Liver (tissue), 9 donors: Measurements from ENCODE around the gene KDM2B. TPM values are rescaled to one million over a fixed set of nuclear protein-coding genes. Genes with fewer than 3 reads are reported as not detected.

Experiments used
- DNase-seq: peaks from one replicate; pipeline ENCODE4 v3.0.0-alpha.2; 2017; ENCODE audit warnings: low spot score
- H3K27ac ChIP-seq, 2 donors: one replicate each; pipeline ENCODE4 v1.7.0; 2013; ENCODE audit warnings: inconsistent platforms in 2 of 2, low read length in 2 of 2, control low read depth in 1 of 2, low read depth in 1 of 2, mild to moderate bottlenecking in 1 of 2
- H3K27me3 ChIP-seq, 4 donors: one replicate each; pipeline versions ENCODE4 v1.6.1 to v1.7.0; 2013; ENCODE audit warnings: low read length in 3 of 4, inconsistent platforms in 1 of 4, mild to moderate bottlenecking in 1 of 4, moderate library complexity in 1 of 4; ENCODE audit not compliant: control insufficient read depth in 4 of 4, insufficient read depth in 4 of 4
- H3K36me3 ChIP-seq, 4 donors: one replicate each; pipeline versions ENCODE4 v1.6.1 to v1.7.0; 2013; ENCODE audit warnings: low read length in 3 of 4, mild to moderate bottlenecking in 3 of 4, low read depth in 1 of 4, moderate library complexity in 1 of 4; ENCODE audit not compliant: control insufficient read depth in 4 of 4, insufficient read depth in 3 of 4
- H3K4me1 ChIP-seq, 4 donors: one replicate each; pipeline versions ENCODE4 v1.6.1 to v1.7.0; 2013; ENCODE audit warnings: low read length in 3 of 4, mild to moderate bottlenecking in 3 of 4, moderate library complexity in 1 of 4; ENCODE audit not compliant: control insufficient read depth in 4 of 4, insufficient read depth in 4 of 4
- H3K4me3 ChIP-seq, 3 donors: one replicate each; pipeline versions ENCODE4 v1.6.1 to v1.7.0; 2013; ENCODE audit warnings: low read length in 3 of 3, control low read depth in 1 of 3, low read depth in 1 of 3, mild to moderate bottlenecking in 1 of 3
- H3K9ac ChIP-seq, 2 donors: one replicate each; pipeline ENCODE4 v1.7.0; 2013; ENCODE audit warnings: low read length in 2 of 2, mild to moderate bottlenecking in 2 of 2, moderate library complexity in 2 of 2, control low read depth in 1 of 2, low read depth in 1 of 2
- H3K9me3 ChIP-seq, 4 donors: one replicate each; pipeline versions ENCODE4 v1.6.1 to v1.7.0; 2013; ENCODE audit warnings: low read length in 3 of 4; ENCODE audit not compliant: control insufficient read depth in 4 of 4
- EGR1 ChIP-seq, 2 donors: IDR thresholded peaks; 2 replicates each; pipeline ENCODE4 v1.6.1; 2016 to 2018; ENCODE audit warnings: antibody characterized with exemption in 2 of 2, low read depth in 2 of 2
- FOXA1 ChIP-seq: IDR thresholded peaks from 2 replicates; pipeline ENCODE4 v1.6.1; 2016; ENCODE audit warnings: antibody characterized with exemption
- FOXA2 ChIP-seq: IDR thresholded peaks from 2 replicates; pipeline ENCODE4 v1.6.1; 2016; ENCODE audit warnings: antibody characterized with exemption
- GABPA ChIP-seq, 2 donors: IDR thresholded peaks in 1 of 2; conservative IDR thresholded peaks in 1 of 2; 2 replicates each; pipeline ENCODE4 v1.6.1; 2016; ENCODE audit warnings: antibody characterized with exemption in 2 of 2, mild to moderate bottlenecking in 1 of 2, moderate library complexity in 1 of 2
- HNF4A ChIP-seq, 2 donors: conservative IDR thresholded peaks; 2 replicates each; pipeline ENCODE4 v1.6.1; 2016; ENCODE audit warnings: antibody characterized with exemption in 2 of 2, mild to moderate bottlenecking in 2 of 2
- HNF4G ChIP-seq: IDR thresholded peaks from 2 replicates; pipeline ENCODE4 v1.6.1; 2016; ENCODE audit warnings: antibody characterized with exemption
- JUND ChIP-seq, 2 donors: IDR thresholded peaks; 2 replicates each; pipeline ENCODE4 v1.6.1; 2016; ENCODE audit warnings: antibody characterized with exemption in 2 of 2
- NR2F2 ChIP-seq: IDR thresholded peaks from 2 replicates; pipeline ENCODE4 v1.6.1; 2016; ENCODE audit warnings: antibody characterized with exemption
- RAD21 ChIP-seq, 2 donors: IDR thresholded peaks; 2 replicates each; pipeline ENCODE4 v1.6.1; 2016; ENCODE audit warnings: antibody characterized with exemption in 2 of 2, mild to moderate bottlenecking in 2 of 2
- RXRA ChIP-seq, 2 donors: IDR thresholded peaks; 2 replicates each; pipeline ENCODE4 v1.6.1; 2017 to 2018; ENCODE audit warnings: antibody characterized with exemption in 2 of 2, mild to moderate bottlenecking in 1 of 2
- SP1 ChIP-seq: IDR thresholded peaks from 2 replicates; pipeline ENCODE4 v1.6.1; 2018; ENCODE audit warnings: antibody characterized with exemption, mild to moderate bottlenecking
- TAF1 ChIP-seq: conservative IDR thresholded peaks from 2 replicates; pipeline ENCODE4 v1.6.1; 2016; ENCODE audit warnings: antibody characterized with exemption, mild to moderate bottlenecking
- YY1 ChIP-seq: IDR thresholded peaks from 2 replicates; pipeline ENCODE4 v1.6.1; 2016; ENCODE audit warnings: antibody characterized with exemption, mild to moderate bottlenecking
- WGBS: extraction: QIAGEN DNeasy Blood & Tissue Kit; methylation state at CpG from one replicate; pipeline ENCODE4 v1.1.7; 2013; 5-methylcytosine and 5-hydroxymethylcytosine counted together
- polyA plus RNA-seq, 2 donors: library from polyadenylated mRNA; stranded (reverse) in 1 of 2; unstranded in 1 of 2; fragments of 200-250 nt in 1 of 2; fragments of >200 nt in 1 of 2; fragmentation: Nextera tagmentation in 1 of 2; extraction: Ambion mirVana in 1 of 2; gene quantifications; one replicate each; pipeline versions ENCODE4 v1.2.1 to v1.2.3, GENCODE V29; 2013 to 2015
- total RNA-seq, 2 donors: library from RNA; depleted of rRNA; stranded (reverse); fragments of >200 nt; gene quantifications; one replicate each; pipeline ENCODE4 v1.2.3, GENCODE V29; 2014
- TF ChIP-seq, protein P1 (sequence below): IDR thresholded peaks from 2 replicates; pipeline ENCODE4 v1.6.1; 2016; ENCODE audit warnings: antibody characterized with exemption, mild to moderate bottlenecking
- TF ChIP-seq, protein P2 (sequence below): IDR thresholded peaks from 2 replicates; pipeline ENCODE4 v1.6.1; 2016; ENCODE audit warnings: antibody characterized with exemption
- TF ChIP-seq, protein P3 (sequence below): IDR thresholded peaks from 2 replicates; pipeline ENCODE4 v1.6.1; 2016; ENCODE audit warnings: antibody characterized with exemption
- TF ChIP-seq, protein P4 (sequence below): IDR thresholded peaks from 2 replicates; pipeline ENCODE4 v1.6.1; 2016; ENCODE audit warnings: antibody characterized with exemption
- TF ChIP-seq, protein P5 (sequence below): fragments of 150-350 bp; IDR thresholded peaks from 2 replicates; pipeline ENCODE4 v1.5.1; 2017; ENCODE audit warnings: improper control_type of control experiment, low read depth, low read length; ENCODE audit not compliant: missing input control
- donor health status: healthy.
- donor health status: healthy.
- donor health status: healthy.
- donor health status: healthy.
- donor health status: healthy.

The KDM2B gene
- total and polyA plus RNA-seq, 4 donors = 7.0 to 34.2 (median 10.6) TPM

DNA sequence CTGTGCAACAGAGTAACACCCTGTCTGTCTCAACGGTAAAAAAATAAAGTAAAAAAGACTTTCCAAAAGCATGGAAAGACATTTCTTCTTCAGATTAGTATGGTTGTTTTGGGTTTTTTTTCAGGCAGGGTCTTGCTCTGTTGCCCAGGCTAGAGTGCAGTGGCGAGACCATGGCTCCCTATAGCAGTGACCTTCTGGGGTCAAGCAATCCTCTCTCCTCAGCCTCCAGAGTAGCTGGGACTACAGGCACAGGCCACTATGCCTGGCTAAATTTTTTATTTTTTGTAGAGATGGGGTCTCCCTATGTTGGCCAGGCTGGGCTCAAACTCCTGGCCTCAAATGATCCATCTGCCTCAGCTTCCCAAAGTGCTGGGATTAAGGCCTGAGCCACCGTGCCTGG is 72.8 kb downstream of the KDM2B start:
- no peak for DNase-seq
- Histone ChIP-seq H3K4me3 (no peak overlapping the region), H3K9me3 (no peaks in the 10 kb centered on the region), H3K27ac (no peak overlapping the region), H3K36me3 (peaks cover 0 to 30% (median 7%) of the 10 kb centered on the region in 4 donors), H3K27me3 (no peaks in the 10 kb centered on the region), H3K4me1 (peaks cover 0 to 7% (median 2%) of the 10 kb centered on the region in 4 donors), H3K9ac (no peak overlapping the region)
- no peak for TF ChIP-seq RAD21 (IDR thresholded peaks at IDR 0.05)
- TF ChIP-seq, protein P1, sequence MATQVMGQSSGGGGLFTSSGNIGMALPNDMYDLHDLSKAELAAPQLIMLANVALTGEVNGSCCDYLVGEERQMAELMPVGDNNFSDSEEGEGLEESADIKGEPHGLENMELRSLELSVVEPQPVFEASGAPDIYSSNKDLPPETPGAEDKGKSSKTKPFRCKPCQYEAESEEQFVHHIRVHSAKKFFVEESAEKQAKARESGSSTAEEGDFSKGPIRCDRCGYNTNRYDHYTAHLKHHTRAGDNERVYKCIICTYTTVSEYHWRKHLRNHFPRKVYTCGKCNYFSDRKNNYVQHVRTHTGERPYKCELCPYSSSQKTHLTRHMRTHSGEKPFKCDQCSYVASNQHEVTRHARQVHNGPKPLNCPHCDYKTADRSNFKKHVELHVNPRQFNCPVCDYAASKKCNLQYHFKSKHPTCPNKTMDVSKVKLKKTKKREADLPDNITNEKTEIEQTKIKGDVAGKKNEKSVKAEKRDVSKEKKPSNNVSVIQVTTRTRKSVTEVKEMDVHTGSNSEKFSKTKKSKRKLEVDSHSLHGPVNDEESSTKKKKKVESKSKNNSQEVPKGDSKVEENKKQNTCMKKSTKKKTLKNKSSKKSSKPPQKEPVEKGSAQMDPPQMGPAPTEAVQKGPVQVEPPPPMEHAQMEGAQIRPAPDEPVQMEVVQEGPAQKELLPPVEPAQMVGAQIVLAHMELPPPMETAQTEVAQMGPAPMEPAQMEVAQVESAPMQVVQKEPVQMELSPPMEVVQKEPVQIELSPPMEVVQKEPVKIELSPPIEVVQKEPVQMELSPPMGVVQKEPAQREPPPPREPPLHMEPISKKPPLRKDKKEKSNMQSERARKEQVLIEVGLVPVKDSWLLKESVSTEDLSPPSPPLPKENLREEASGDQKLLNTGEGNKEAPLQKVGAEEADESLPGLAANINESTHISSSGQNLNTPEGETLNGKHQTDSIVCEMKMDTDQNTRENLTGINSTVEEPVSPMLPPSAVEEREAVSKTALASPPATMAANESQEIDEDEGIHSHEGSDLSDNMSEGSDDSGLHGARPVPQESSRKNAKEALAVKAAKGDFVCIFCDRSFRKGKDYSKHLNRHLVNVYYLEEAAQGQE = no peak
- no peak for TF ChIP-seq JUND (IDR thresholded peaks at IDR 0.05)
- TF ChIP-seq EGR1 (IDR thresholded peaks at IDR 0.05; ENCODE audit: low read depth in 2 of 2) = no peak
- no peak for TF ChIP-seq SP1
- no peak for TF ChIP-seq FOXA2
- TF ChIP-seq, protein P2, sequence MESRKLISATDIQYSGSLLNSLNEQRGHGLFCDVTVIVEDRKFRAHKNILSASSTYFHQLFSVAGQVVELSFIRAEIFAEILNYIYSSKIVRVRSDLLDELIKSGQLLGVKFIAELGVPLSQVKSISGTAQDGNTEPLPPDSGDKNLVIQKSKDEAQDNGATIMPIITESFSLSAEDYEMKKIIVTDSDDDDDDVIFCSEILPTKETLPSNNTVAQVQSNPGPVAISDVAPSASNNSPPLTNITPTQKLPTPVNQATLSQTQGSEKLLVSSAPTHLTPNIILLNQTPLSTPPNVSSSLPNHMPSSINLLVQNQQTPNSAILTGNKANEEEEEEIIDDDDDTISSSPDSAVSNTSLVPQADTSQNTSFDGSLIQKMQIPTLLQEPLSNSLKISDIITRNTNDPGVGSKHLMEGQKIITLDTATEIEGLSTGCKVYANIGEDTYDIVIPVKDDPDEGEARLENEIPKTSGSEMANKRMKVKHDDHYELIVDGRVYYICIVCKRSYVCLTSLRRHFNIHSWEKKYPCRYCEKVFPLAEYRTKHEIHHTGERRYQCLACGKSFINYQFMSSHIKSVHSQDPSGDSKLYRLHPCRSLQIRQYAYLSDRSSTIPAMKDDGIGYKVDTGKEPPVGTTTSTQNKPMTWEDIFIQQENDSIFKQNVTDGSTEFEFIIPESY = no peak
- no peak for TF ChIP-seq TAF1
- TF ChIP-seq HNF4A (conservative IDR thresholded peaks at IDR 0.05) = no peak
- no peak for TF ChIP-seq FOXA1
- TF ChIP-seq, protein P3, sequence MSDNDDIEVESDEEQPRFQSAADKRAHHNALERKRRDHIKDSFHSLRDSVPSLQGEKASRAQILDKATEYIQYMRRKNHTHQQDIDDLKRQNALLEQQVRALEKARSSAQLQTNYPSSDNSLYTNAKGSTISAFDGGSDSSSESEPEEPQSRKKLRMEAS = no peak
- no peak for TF ChIP-seq GABPA (IDR thresholded peaks at IDR 0.05 in 1 of 2, conservative IDR thresholded peaks at IDR 0.05 in 1 of 2)
- no peak for TF ChIP-seq RXRA (IDR thresholded peaks at IDR 0.05)
- no peak for TF ChIP-seq YY1
- TF ChIP-seq NR2F2 = no peak
- TF ChIP-seq, protein P4, sequence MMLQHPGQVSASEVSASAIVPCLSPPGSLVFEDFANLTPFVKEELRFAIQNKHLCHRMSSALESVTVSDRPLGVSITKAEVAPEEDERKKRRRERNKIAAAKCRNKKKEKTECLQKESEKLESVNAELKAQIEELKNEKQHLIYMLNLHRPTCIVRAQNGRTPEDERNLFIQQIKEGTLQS = no peak
- WGBS = 94% methylated on average over 3 of the region's 3 CpGs

DNA sequence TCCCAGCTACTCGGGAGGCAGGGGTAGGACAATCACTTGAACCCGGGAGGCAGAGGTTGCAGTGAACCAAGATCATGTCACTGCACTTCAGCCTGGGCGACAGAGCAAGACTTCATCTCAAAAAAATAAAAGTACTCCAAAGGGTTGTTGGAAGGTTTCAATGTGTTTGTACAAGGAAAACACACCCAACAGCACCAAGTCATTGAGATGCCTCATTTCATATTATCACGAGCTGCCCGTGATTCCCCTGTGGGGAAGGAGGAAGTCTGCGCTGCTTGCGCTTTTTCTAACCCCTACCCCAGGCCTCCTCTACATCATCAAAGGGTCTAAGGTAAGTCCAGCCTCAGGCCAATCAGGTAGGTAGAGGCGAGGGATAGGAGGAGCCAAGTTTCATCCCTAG is 73.6 kb downstream of the KDM2B start:
- 94% methylated on average over 8 of the region's 8 CpGs for WGBS
- DNase-seq = no peak
- Histone ChIP-seq H3K9me3 (no peaks in the 10 kb centered on the region), H3K9ac (no peak overlapping the region), H3K4me3 (no peak overlapping the region), H3K27me3 (no peaks in the 10 kb centered on the region), H3K36me3 (peaks cover 0 to 30% (median 7%) of the 10 kb centered on the region in 4 donors), H3K4me1 (peaks cover 0 to 3% (median 0%) of the 10 kb centered on the region in 4 donors), H3K27ac (no peak overlapping the region)
- TF ChIP-seq SP1 (no peak), TAF1 (no peak), FOXA2 (no peak), FOXA1 (no peak), JUND (IDR thresholded peaks at IDR 0.05) (no peak), GABPA (IDR thresholded peaks at IDR 0.05 in 1 of 2, conservative IDR thresholded peaks at IDR 0.05 in 1 of 2) (no peak), HNF4G (no peak), YY1 (no peak), RAD21 (IDR thresholded peaks at IDR 0.05) (no peak), HNF4A (conservative IDR thresholded peaks at IDR 0.05) (no peak)
- TF ChIP-seq, protein P5, sequence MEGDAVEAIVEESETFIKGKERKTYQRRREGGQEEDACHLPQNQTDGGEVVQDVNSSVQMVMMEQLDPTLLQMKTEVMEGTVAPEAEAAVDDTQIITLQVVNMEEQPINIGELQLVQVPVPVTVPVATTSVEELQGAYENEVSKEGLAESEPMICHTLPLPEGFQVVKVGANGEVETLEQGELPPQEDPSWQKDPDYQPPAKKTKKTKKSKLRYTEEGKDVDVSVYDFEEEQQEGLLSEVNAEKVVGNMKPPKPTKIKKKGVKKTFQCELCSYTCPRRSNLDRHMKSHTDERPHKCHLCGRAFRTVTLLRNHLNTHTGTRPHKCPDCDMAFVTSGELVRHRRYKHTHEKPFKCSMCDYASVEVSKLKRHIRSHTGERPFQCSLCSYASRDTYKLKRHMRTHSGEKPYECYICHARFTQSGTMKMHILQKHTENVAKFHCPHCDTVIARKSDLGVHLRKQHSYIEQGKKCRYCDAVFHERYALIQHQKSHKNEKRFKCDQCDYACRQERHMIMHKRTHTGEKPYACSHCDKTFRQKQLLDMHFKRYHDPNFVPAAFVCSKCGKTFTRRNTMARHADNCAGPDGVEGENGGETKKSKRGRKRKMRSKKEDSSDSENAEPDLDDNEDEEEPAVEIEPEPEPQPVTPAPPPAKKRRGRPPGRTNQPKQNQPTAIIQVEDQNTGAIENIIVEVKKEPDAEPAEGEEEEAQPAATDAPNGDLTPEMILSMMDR = no peak
- TF ChIP-seq, protein P4 = no peak
- TF ChIP-seq, protein P2 = no peak
